Natural killer cell treated with Interleukin-12 subunit alpha and Interleukin-12 subunit beta and Interleukin-15 and Interleukin-18, amount 100 ng/mL, for 72 hours (primary cell): ENCODE measurements around the gene E4F1. TPM values are rescaled to one million over a fixed set of nuclear protein-coding genes. Genes with fewer than 3 reads are reported as not detected.

Source experiments
- ATAC-seq, 2 donors: fragments of 150-1000 bp; cut with Tn5 transposase in 1 of 2; sonication (Bioruptor Pico), chemical (Tn5 transposase) in 1 of 2; 2 replicates each; pipeline ENCODE4 v1.10.0; 2021
- DNase-seq: peaks from one replicate; pipeline ENCODE4 v3.0.0; 2022; ENCODE audit warnings: low spot score
- H3K27ac Mint-ChIP-seq, 2 donors: 1 replicate in 1 of 2; 2 replicates in 1 of 2; pipeline ENCODE4 v1.8.0; 2022; ENCODE audit warnings: mixed read lengths in 2 of 2, mild to moderate bottlenecking in 1 of 2, moderate library complexity in 1 of 2
- H3K27me3 Mint-ChIP-seq, 2 donors: 1 replicate in 1 of 2; 2 replicates in 1 of 2; pipeline ENCODE4 v1.8.0; 2022; ENCODE audit warnings: mixed read lengths in 2 of 2
- H3K36me3 Mint-ChIP-seq: one replicate; pipeline ENCODE4 v1.8.0; 2022; ENCODE audit warnings: mixed read lengths
- H3K4me1 Mint-ChIP-seq, 2 donors: 1 replicate in 1 of 2; 2 replicates in 1 of 2; pipeline ENCODE4 v1.8.0; 2022; ENCODE audit warnings: low read depth in 2 of 2, mixed read lengths in 2 of 2, mild to moderate bottlenecking in 1 of 2
- H3K4me3 Mint-ChIP-seq: one replicate; pipeline ENCODE4 v1.8.0; 2022; ENCODE audit warnings: mixed read lengths
- H3K9me3 Mint-ChIP-seq: 2 replicates; pipeline ENCODE4 v1.8.0; 2022; ENCODE audit warnings: mixed read lengths
- total RNA-seq, 2 donors: library from RNA; stranded (reverse); gene quantifications; one replicate each; pipeline ENCODE4 v1.2.3, GENCODE V29; 2022

The E4F1 gene
- total RNA-seq, 2 donors from 2014 or later = 27.5 to 51.8 TPM

DNA sequence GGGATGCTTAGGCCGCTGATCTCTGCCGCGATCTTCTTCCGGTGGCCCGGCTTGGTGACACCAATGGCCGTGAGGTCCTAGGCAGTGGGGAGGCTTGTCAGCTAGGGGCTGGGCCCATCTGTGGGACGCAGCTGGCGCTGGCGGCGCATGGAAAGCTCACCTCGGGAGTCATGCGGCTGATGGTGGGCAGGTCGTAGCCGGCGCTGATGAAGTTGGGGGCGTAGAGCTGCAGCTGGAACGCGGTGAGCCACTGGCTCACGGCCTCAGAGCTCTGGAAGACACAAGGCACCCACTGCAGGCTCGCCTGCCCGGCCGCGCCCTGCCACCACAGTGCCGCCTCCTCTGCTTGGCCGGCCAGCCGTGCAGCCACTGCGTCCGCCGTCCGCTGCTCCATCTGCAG lies 39.7 kb upstream of the E4F1 start:
- no peak for DNase-seq
- H3K36me3 Mint-ChIP-seq = no peaks in the 10 kb centered on the region
- no peak overlapping the region for H3K27ac Mint-ChIP-seq
- no peaks in the 10 kb centered on the region for H3K9me3 Mint-ChIP-seq
- no peak overlapping the region for H3K4me3 Mint-ChIP-seq
- H3K4me1 Mint-ChIP-seq = peaks cover 0 to 4% of the 10 kb centered on the region in 2 donors
- no peaks in the 10 kb centered on the region for H3K27me3 Mint-ChIP-seq
- no peak for ATAC-seq

DNA sequence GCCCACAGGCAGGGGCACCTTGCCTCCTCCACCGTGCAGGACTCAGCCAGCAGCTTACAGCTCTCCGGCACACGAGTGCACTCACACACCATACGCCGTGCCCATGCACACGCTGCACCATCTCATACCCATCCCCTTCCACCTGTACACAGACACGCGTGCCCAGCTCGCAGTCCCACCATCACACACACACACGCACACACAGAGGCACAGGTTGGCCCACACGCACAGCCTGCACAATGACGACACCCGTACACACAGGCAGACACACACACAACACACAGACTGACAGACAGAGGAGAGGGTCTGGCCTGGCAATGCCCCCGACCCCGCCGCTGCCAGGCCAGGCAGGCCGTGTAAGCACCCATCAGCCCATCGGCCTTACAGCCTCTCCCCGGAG lies 39.0 kb upstream of the E4F1 start:
- no peaks in the 10 kb centered on the region for H3K36me3 Mint-ChIP-seq
- DNase-seq (no peak), ATAC-seq (peak in 1 of 2 donors; percentile 2)
- H3K27ac Mint-ChIP-seq = no peak overlapping the region
- no peaks in the 10 kb centered on the region for H3K27me3 Mint-ChIP-seq
- peaks cover 0 to 4% of the 10 kb centered on the region in 2 donors for H3K4me1 Mint-ChIP-seq
- no peak overlapping the region for H3K4me3 Mint-ChIP-seq
- no peaks in the 10 kb centered on the region for H3K9me3 Mint-ChIP-seq

DNA sequence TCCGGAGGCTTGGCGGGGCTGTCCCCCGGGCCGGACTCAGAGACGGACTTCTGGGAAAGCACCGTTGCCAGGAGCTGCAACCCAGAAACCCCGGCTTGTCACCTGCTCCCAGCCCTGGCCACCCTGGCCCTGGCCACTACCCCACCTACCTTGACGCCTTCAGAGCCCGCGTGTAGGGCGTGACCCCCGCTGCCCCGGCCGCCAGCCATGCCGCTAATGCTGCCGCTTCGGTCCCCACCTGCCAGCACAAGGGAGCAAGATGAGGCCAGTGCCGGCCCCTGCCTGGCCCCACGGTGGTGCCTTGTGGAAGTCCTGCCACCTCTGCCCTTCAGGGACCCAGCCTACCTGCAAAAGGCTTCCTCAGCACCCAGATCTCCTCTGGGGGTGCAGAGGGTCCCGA lies 38.4 kb upstream of the E4F1 start:
- Mint-ChIP-seq H3K27me3 (no peaks in the 10 kb centered on the region), H3K9me3 (no peaks in the 10 kb centered on the region), H3K27ac (no peak overlapping the region), H3K4me3 (no peak overlapping the region), H3K4me1 (peaks cover 0 to 4% of the 10 kb centered on the region in 2 donors), H3K36me3 (no peaks in the 10 kb centered on the region)
- DNase-seq (no peak), ATAC-seq (no peak)

DNA sequence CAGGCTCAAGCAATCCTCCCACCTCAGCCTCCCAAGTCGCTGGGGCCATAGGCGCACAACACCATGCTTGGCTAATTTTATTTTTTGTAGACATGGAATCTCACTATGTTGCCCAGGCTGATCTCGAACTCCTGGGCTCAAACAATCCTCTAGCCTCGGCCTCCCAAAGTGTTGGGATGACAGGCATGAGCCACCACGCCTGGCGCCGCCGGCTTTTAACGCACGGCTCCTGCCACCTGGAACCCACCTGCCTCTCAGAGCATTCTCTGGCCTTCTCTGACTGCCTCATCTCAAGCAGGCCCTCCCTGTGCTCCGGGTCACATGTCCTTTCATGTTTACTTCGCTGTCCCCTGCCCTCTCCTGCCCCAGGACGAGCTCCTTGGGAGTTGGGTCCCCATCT lies 37.3 kb upstream of the E4F1 start:
- Mint-ChIP-seq H3K36me3 (no peaks in the 10 kb centered on the region), H3K27ac (no peak overlapping the region), H3K4me1 (peaks cover 0 to 4% of the 10 kb centered on the region in 2 donors), H3K9me3 (no peaks in the 10 kb centered on the region), H3K27me3 (no peaks in the 10 kb centered on the region), H3K4me3 (no peak overlapping the region)
- no peak for ATAC-seq
- no peak for DNase-seq

GRCh38 chr16:2186505-2186904 lies 36.9 kb upstream of the E4F1 start:
- Mint-ChIP-seq H3K4me3 (no peak overlapping the region), H3K27me3 (no peaks in the 10 kb centered on the region), H3K9me3 (no peaks in the 10 kb centered on the region), H3K27ac (no peak overlapping the region), H3K36me3 (no peaks in the 10 kb centered on the region), H3K4me1 (peaks cover 0 to 4% of the 10 kb centered on the region in 2 donors)
- ATAC-seq (no peak), DNase-seq (no peak)

- H3K4me1 Mint-ChIP-seq = peaks cover 0 to 2% of the 10 kb centered on the region in 2 donors
- no peaks in the 10 kb centered on the region for H3K9me3 Mint-ChIP-seq
- H3K27ac Mint-ChIP-seq = no peak overlapping the region
- H3K36me3 Mint-ChIP-seq = no peaks in the 10 kb centered on the region
- no peaks in the 10 kb centered on the region for H3K27me3 Mint-ChIP-seq
- DNase-seq (no peak), ATAC-seq (no peak)
- H3K4me3 Mint-ChIP-seq = no peak overlapping the region
Observed at GRCh38 chr16:2187212-2187611, 36.2 kb upstream of the E4F1 start.

- DNase-seq = no peak
- Mint-ChIP-seq H3K9me3 (no peaks in the 10 kb centered on the region), H3K27ac (no peak overlapping the region), H3K36me3 (no peaks in the 10 kb centered on the region), H3K27me3 (peaks cover 0 to 3% of the 10 kb centered on the region in 2 donors), H3K4me1 (no peaks in the 10 kb centered on the region), H3K4me3 (no peak overlapping the region)
- ATAC-seq = no peak
Observed at GRCh38 chr16:2188395-2188794, 35.0 kb upstream of the E4F1 start.

GRCh38 chr16:2189252-2189893 lies 34.0 kb upstream of the E4F1 start:
- Mint-ChIP-seq H3K27ac (no peak overlapping the region), H3K4me1 (no peaks in the 10 kb centered on the region), H3K27me3 (peaks cover 0 to 3% of the 10 kb centered on the region in 2 donors), H3K36me3 (no peaks in the 10 kb centered on the region), H3K9me3 (no peaks in the 10 kb centered on the region), H3K4me3 (no peak overlapping the region)
- no peak for DNase-seq
- no peak for ATAC-seq

- no peak for ATAC-seq
- H3K27me3 Mint-ChIP-seq = peaks cover 0 to 8% of the 10 kb centered on the region in 2 donors
Observed at GRCh38 chr16:2190002-2190658, 33.3 kb upstream of the E4F1 start.

DNA sequence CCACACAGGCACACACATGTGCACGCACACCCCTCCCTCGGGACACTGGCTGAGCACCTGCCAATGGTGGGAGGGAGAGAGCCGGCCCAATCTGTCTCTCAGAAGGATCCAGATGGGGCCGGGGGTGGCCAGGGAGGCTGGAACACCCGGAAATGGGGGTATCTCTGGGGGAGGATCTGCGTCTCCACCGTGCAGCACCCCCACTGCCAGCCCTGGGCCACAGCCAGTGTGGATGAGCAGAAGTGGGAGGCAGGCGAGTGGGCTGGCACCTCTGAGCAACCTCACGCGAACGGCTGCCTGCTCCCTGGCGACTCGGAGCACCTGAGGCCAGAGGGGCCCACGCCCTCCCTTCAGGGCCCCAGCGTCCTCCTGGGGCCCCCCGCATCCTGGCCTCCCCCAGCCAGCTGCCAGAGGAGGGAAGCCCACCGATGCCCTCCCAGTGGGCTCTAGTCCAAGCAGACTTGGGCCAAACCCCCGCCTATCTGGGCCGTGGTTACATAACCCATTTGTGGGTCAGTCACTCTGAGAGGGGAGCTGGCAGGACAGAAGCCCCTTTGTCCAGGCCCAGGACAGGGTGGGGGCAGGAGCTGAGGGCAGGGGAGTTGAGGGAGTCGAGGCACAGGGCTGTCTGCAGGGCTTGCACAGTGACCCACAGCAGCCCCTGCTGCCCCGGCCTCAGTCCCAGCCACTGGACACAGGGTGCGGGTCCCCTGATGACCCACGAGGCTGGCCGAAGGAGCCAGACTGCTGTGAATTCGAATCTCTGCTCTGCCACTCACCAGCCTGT lies 32.5 kb upstream of the E4F1 start:
- H3K36me3 Mint-ChIP-seq = no peaks in the 10 kb centered on the region
- H3K27ac Mint-ChIP-seq = no peak overlapping the region
- ATAC-seq (no peak), DNase-seq (no peak)
- no peak overlapping the region for H3K4me3 Mint-ChIP-seq
- H3K9me3 Mint-ChIP-seq = no peaks in the 10 kb centered on the region
- no peaks in the 10 kb centered on the region for H3K4me1 Mint-ChIP-seq
- H3K27me3 Mint-ChIP-seq = peaks cover 0 to 8% of the 10 kb centered on the region in 2 donors

More at GRCh38 chr16:2190002-2190658, 33.3 kb upstream of the E4F1 start:
- H3K36me3 Mint-ChIP-seq = no peaks in the 10 kb centered on the region
- H3K4me3 Mint-ChIP-seq = no peak overlapping the region
- H3K27ac Mint-ChIP-seq = no peak overlapping the region
- no peaks in the 10 kb centered on the region for H3K9me3 Mint-ChIP-seq
- no peak for DNase-seq
- H3K4me1 Mint-ChIP-seq = no peaks in the 10 kb centered on the region

- no peak for ATAC-seq
- Mint-ChIP-seq H3K27ac (no peak overlapping the region), H3K27me3 (peaks cover 0 to 8% of the 10 kb centered on the region in 2 donors), H3K36me3 (no peaks in the 10 kb centered on the region), H3K9me3 (no peaks in the 10 kb centered on the region), H3K4me3 (no peak overlapping the region), H3K4me1 (no peaks in the 10 kb centered on the region)
- DNase-seq = no peak
Observed at GRCh38 chr16:2191446-2191706, 32.0 kb upstream of the E4F1 start.

GRCh38 chr16:2194166-2194834 lies 29.1 kb upstream of the E4F1 start:
- Mint-ChIP-seq H3K36me3 (no peaks in the 10 kb centered on the region), H3K4me3 (no peak overlapping the region), H3K9me3 (no peaks in the 10 kb centered on the region), H3K27me3 (peaks cover 7 to 18% of the 10 kb centered on the region in 2 donors), H3K27ac (no peak overlapping the region), H3K4me1 (no peaks in the 10 kb centered on the region)
- no peak for DNase-seq
- no peak for ATAC-seq

DNA sequence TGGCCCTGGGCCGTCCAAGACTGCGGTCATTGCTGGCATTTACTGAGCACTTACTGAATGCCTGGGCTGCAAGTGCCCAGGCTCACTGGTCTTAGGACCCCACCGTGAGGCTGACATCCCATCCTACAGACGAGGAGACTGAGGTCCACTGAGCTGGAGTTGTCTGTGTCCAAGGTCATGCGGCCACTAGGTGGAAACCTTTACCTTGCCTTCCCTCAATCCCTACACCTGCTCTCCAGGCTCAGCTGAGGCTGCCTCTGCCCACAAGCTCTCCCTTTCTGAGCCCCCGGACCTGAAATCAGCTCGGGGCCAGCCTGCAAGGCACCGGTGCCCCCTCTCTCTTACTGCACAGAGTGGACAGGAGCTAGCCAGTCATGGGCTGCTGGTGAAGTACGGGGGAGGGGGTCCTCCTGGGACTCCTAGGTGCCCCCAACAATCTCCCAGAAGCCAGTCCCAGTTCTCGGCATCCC lies 28.5 kb upstream of the E4F1 start:
- no peak for DNase-seq
- peak in 1 of 2 donors; percentile 44 for ATAC-seq
- no peaks in the 10 kb centered on the region for H3K4me1 Mint-ChIP-seq
- no peak overlapping the region for H3K27ac Mint-ChIP-seq
- H3K9me3 Mint-ChIP-seq = no peaks in the 10 kb centered on the region
- H3K4me3 Mint-ChIP-seq = no peak overlapping the region
- H3K36me3 Mint-ChIP-seq = no peaks in the 10 kb centered on the region
- H3K27me3 Mint-ChIP-seq = peaks cover 7 to 18% of the 10 kb centered on the region in 2 donors
